SK-N-DZ (cell line): Measurements from ENCODE around the gene RERG.
A peak's percentile ranks its signal among the peaks of the same experiment; 100 is the strongest.

Source experiments
- DNase-seq: peaks from one replicate; pipeline ENCODE4 v3.0.0-alpha.2; 2015; ENCODE audit warnings: low spot score

The RERG gene

GRCh38 chr12:15188127-15188526 lies 33.1 kb downstream of the RERG start:
- no peak for DNase-seq

DNA sequence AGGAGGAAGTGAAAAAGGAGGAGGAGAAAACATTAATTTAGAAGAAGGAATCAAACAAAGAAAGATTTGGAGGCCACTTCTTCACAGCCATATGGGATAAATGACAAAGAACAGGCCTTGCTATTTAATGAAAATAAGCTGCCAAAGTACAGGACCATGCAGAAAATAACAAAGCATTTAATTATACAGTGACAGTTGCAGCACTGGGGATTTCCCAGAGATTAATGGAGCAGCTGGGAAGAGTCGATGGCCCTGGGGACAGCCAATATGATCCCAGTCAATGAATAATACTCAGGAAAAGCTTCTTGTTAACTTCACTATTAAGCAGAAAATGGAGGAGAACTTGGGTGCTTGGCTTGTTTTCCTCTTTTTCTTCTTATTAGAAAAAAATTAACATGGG lies 34.6 kb downstream of the RERG start:
- peak; percentile 97 for DNase-seq

DNA sequence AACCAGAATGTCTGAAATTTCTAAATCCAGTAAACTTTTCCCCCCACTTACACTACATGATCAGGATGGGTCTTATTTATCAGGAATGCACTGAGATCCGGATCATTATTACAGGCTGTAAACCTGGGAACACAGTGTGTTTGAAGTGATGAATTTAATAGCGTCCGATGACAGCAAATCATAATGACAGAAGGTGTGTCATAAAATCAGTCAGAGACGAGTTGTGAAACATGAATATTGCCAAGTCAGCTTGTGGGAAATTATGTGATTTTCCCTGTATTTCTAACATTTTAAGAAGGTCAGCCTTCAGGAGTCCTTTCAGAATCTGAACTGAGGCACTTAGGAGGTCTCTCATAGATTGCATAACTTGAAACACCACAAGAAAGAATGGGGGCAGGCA lies 36.7 kb downstream of the RERG start:
- DNase-seq, result no peak

DNA sequence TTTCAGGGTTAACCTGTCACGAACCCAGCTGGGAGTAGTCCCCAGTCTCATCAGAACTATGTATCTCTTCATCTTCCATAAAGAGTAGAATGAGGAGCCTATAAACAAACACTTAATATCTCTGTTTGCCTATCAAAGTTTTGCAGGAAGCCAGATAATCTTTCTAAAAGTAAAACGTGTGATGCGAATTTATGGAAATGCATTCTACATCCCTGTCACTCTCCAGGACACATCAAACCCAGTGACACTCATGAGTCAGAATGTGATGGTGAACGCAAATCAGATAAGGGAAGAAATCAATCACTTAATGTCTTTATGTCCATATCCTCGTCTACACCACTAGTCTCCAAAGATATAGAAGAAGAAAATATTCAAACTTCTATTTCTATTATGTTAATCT lies 37.4 kb downstream of the RERG start:
- no peak for DNase-seq

- DNase-seq, result no peak
These were observed 40.1 kb downstream of the RERG start for GRCh38 chr12:15181017-15181683.

- DNase-seq, result peak; percentile 70
These were observed 40.9 kb downstream of the RERG start for GRCh38 chr12:15180325-15180724.

GRCh38 chr12:15179672-15180071 lies 41.5 kb downstream of the RERG start:
- DNase-seq, result no peak

DNA sequence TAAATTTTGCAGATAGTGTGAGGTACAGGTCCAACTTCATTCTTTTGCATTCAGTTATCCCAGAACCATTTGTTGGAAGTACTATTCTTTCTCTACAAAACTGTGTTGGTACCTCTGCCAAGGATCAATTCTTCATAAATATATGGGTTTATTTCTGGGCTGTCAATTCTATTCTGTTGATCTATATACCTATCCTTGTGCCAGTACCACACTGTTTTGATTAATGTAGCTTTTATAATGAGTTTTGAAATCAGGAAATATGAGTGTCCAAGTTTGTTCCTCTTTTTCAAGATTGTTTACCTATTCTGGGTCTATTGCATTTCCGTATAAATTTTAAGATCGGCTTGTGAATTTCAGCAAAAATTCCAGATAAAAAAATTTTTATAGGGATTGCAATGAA lies 48.1 kb downstream of the RERG start:
- DNase-seq, result no peak

- DNase-seq, result no peak
These were observed 49.0 kb downstream of the RERG start for GRCh38 chr12:15172060-15172822.

DNA sequence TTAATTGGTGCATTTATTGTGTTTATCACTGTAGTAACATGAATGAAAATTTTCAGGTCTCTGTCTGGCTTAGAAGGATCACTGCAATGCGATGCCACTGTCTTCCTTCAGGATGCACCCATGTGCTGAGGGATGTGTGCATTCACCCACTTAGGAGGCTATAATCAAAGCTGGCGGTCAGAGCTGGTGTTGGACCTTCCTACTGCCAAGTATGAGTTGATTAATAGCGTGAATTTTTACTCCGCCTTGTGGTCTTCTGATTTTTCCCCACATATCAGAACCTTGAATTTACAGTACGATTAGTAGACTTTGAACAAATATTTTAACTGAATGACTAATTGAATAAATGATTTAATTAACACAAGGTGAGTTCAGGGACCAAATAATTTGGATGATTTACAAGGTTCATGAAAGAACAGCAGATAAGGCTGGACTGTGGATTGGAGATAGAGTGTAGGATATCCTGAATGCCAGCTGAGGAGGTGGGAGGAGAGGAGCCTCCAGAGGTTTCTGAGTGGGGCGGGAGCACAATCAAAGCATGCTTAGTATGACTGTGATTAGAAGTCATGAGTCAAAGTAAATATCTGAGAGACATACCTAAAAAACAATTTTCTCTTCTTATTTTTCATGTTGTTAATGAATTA lies 50.1 kb downstream of the RERG start:
- DNase-seq, result no peak

DNA sequence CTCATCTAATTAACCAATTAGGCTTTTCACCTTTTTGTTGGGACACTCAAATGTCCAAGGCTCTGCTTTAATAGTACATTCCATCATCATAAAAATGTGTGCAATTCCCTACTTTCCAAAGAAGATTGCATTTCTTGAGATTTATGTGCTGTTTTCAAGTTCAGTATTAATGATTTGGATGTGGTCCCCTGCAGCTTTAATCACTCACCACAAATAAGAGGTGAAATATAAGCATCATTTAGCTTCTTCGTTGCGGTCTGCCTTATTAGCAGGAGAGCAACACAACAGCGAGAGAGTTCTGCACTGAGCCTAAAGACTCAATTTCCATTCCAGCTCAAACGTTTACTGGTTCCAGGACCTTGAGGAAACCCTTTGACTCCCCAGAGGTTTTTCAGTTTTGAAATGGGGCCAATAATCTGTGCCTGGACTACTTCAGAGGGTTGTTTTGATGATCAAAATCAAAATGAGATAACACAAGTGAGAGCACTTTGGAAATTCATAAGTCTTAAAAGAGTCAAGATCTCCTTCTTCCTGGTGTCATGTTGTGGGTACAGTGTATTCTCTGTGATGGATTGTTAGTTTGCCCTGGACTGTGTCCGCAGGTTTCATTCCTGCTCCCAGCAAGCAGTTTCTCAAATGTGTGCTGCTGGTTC lies 53.1 kb downstream of the RERG start:
- peak; percentile 75 for DNase-seq

DNA sequence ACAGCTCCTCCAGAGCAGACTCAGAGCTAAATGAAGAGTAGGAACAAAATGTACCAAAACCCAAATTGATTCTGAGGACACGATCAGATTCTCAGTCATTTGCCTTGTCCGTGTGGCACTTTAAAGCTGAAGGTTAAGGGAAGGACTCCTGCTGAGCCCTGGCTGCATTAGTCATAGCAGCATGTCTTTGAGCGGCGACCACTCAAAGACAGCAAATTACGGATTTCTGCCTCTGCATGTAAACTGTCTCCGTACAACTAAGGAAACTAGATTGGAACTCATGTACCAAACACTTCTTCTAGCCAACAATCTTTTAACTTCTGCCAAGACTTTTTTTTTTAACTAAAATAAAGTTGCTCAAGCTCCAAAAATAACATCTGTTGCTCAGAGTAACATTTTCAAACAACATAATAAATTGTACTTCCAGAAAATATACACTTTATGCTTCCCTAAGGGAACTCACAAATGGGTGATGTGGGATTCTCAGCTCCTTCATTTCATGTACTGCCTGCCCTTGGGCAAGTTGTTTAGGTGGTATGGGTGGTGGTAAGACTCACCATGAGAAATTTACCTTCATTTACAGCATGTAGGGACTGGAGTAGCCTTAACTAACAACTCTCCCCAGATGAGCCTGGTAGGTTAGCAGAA lies 56.1 kb downstream of the RERG start:
- DNase-seq, result no peak

DNA sequence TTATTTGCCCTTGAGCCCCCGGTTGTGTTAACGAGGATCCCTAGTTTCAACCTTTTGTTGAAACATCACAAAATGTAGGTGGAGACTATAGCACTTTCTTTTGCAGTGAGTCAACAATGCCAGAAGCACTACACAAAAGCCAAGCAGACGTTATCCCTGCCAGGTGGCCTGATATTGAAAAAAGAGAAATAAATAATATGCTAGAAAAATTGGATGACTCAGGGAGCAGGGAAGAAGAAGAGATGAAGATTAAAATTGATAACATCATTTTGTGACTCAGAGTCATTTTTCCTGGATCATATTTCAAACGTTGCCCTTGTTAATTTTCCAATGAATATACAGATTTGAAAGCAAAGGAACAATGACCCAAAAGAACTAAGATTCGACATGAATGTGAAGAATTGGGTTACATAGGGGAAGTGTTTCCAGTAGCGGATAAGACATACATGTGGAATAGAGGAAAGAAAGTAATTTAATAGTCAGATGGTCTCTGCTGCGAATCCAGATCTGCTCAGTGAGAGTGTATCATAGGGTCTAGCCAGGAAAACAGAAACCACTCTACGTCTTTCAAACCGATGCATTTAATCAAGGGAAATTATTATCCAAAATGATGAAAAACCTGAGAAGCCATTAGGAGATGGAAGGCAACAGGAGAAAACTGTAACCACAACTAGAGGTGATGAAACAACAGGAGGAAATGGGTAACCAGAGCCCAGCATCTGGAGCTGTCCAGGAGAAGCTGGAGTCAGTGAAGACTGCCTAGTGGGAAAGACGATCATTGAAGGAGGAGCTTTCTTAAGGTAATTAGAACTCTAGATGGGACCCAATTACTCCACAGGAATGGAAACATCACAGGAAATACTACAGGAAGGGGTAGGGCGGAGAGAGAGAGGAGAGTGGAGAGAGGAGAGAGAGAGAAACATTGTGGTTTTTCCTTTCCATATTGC lies 57.9 kb downstream of the RERG start:
- no peak for DNase-seq

- DNase-seq, result no peak
These were observed 63.1 kb downstream of the RERG start for GRCh38 chr12:15158083-15158482.

DNA sequence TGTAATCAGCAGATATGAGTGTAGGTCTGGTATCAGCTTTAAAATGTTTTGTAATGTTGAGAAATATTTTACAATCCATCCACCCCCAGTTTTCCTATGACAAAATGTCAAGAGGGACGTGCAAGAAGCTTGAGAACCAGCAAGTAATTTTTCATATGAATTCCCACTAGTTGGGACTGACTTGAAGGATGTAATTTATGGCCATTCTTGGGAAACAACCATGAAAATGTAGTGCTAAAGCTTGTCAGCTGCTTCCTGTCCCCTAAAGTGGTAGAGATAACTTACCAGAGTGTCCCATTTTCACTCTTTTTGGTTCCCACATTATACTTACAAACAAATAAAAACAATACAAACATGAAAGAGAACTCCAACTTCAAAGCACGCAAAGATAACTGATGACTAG lies 63.9 kb downstream of the RERG start:
- no peak for DNase-seq

DNA sequence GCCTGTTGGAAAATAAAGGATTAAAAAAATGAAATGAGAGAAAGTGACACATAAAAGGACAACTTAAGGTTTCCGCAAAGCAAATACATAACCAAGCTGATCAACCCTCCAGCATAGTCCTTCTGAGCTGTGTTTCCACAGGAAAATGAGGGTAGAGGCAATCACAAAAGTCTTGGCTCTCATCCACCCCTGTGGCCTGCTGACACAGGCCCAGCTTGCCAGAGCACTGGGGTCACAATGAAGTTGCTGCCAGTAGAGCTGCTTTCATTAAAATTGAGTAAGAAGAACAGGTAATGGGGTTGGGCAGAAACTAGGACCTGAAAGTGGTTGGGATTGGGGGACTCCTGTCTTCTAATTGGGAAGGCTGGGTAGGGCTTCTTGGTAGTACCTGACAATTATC lies 65.9 kb downstream of the RERG start:
- DNase-seq, result no peak

DNA sequence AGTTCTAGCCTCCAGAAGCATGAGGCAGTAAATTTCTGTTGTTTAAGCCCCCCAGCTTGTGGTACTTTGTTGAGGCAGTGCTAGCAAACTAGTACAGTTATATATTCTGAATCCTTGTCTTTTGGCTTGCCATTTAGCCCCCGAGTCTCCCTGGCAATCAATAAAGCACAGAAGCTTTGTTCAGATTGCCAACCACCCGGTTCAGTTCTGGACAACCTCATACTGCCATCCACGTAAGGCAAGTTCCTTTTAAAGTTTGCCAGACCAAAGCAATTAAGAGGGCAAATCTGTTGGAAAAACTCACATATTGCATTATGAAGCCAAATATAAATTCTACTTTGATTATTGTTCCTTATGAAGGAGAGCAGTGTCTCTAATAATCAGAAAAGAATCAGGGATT lies 67.1 kb downstream of the RERG start:
- DNase-seq, result peak; percentile 55

GRCh38 chr12:15152868-15153267 lies 68.3 kb downstream of the RERG start:
- no peak for DNase-seq

GRCh38 chr12:15152456-15152855 lies 68.8 kb downstream of the RERG start:
- DNase-seq, result no peak
